Measurements from ENCODE around the gene CDC42BPA. TPM values are rescaled to one million over a fixed set of nuclear protein-coding genes. Genes with fewer than 3 reads are reported as not detected.

Gene CDC42BPA
- total RNA-seq, 4 donors from 2014 or later, result 33.3 to 92.7 (median 39.9) TPM

GRCh38 chr1:226966683-226967082, 351.6 kb downstream of the CDC42BPA start:
- ATAC-seq (ENCODE audit: low FRiP score) (peak; percentile 26), DNase-seq (ENCODE audit: low spot score) (no peak)
- TF ChIP-seq CTCF (IDR thresholded peaks at IDR 0.05), result no peak

DNA sequence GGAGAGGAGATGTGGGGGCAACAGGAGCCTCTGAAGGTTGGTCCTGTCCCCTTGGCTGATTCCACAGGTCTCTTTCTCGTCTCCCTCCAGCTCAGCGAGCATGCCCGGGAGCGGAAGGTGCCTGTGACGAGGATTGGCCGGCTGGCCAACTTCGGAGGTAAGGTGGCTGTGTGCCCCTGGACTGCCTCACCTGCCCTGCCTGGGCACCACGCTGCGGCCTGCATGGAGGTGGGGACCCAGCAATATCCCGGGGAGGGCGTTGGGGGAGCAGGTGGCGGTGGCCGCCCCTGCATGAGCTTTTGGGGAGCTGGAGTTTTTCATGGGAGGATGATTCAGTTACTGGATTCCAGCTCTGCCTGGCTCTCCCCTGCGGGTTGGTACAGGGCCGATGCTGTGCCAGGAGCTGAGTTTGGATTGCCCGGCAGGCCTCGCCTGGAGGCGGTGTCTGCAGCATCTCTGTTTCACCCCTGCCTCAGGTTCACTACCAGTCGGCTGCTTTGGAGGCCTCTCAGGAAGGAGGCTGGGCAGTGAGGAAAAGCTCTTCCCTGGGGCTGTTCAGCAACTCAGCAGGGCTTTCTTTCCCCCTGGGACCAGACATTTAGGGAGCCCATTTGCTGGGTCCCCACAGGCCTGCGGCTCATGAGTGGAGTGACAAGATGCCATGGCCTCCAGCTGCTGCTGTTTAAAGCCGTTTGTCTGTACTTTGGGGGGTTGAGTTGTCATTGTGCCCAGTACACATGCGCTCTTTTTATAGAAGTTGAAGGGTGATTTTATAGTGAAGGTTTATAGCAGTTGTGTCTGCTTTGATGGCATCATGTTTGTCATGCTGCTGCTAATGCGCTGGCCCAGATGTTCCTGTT, 352.5 kb downstream of the CDC42BPA start:
- DNase-seq (ENCODE audit: low spot score), result no peak
- TF ChIP-seq CTCF (IDR thresholded peaks at IDR 0.05), result no peak
- no peak for ATAC-seq (ENCODE audit: low FRiP score)

GRCh38 chr1:226964611-226965486, 353.4 kb downstream of the CDC42BPA start:
- no peak for ATAC-seq (ENCODE audit: low FRiP score)

DNA sequence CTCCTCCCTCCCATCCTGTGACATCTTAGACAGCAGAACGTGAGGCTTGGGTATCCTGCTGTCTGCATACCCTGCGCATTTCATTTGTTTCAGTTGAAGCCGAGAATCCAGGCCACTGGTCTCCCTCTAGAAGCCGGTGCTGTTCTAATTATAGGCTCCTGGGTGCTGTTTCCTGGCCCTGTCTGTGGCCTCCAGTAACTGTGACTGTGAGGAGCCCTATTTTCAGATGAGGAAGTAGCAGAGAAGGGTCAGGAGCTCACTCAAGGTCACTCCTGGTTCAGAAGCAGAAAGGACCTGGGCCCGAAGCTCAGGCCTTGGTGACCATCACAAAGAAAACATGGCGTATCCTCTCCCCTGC, 354.2 kb downstream of the CDC42BPA start:
- DNase-seq (ENCODE audit: low spot score) (no peak), ATAC-seq (ENCODE audit: low FRiP score) (no peak)
- TF ChIP-seq CTCF (IDR thresholded peaks at IDR 0.05), result no peak

More at GRCh38 chr1:226964611-226965486, 353.4 kb downstream of the CDC42BPA start:
- DNase-seq (ENCODE audit: low spot score), result no peak
- TF ChIP-seq CTCF (IDR thresholded peaks at IDR 0.05), result no peak

DNA sequence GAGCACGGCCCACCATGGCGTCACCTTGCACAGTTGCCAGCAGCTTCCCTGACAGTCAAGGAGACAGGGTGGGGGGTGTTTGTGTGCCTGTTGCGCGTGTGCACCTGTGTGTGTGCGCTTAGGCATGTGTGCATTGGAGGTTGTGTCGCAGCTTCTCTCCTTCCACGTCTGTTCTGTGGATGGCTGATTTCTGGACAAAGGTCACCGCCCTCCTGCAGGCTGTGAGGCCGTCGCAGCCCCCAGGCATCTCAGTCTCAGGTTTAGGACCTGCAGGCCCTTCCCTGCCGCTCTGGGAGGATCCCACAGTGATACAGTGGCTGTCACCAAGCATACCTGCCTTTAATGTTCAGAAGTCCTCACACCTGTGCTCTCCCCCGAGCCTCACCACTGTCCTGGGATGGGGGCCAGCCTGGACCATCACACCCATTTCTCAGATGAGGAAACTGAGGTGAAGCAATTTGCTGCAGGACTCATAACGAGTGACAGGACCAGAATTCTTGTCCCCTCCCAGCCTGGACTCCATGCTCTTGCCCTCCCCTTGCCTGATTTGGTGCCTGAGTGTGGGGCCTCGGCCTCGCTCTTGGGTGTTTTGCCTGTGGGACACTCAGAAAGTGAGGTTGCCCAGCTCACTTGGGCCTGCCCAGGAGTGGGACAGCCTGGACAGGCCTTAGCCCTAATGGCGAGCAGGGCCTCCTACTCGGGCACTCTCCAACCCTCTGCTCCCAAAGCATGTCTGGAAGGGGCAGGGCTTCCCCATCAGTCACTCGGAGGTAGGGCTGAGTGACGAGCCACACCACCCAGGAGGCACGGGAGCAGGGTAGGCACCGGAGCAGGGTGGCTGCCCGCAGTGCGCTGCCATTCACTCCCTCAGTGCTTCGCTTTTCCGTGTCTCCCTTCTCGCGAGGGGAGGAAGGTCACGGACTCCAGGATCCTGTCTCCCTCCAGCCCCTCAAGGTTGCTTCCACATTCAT, 355.6 kb downstream of the CDC42BPA start:
- DNase-seq (ENCODE audit: low spot score) (no peak), ATAC-seq (ENCODE audit: low FRiP score) (no peak)
- no peak for TF ChIP-seq CTCF (IDR thresholded peaks at IDR 0.05)

- no peak for TF ChIP-seq CTCF (IDR thresholded peaks at IDR 0.05)
- no peak for ATAC-seq (ENCODE audit: low FRiP score)
- DNase-seq (ENCODE audit: low spot score), result no peak
Measured at GRCh38 chr1:226960944-226961765, 357.1 kb downstream of the CDC42BPA start.

Data from omental fat pad (tissue), 4 donors.